ENCODE results near the gene BCL2.

The BCL2 gene

DNA sequence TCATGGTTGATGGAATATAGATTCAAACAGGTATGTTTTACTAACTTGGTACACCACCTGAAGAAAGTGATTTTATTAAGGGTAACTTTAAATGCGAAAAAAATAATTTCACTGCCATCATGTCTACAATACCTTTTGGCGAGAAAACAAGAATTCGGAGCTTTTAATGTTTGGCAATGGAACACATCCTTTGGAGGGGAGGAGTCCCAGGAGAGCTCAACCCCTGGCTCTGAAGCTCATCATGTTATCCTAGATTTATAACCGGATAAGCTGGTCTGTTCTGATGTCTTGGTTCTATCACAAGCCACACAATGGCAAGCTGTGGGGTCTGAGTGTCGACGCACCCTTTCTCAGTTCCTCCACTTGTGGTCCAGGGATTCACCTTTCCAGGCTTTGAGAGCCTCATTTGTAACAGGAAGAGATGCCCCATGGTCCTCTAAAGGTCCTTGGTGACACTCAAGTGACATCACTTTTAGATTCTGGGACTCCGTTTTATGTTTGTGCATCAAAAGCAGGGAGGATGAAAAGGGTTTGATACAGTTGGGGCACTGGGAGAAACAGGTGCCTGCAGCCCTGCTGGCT lies 172.7 kb downstream of the BCL2 start:
- Mint-ChIP-seq H3K27ac (no peak overlapping the region), H3K36me3 (ENCODE audit: low read depth) (no peaks in the 10 kb centered on the region), H3K9me3 (no peaks in the 10 kb centered on the region), H3K4me3 (no peak overlapping the region), H3K27me3 (ENCODE audit: low read depth, poor library complexity) (peaks cover 3% of the 10 kb centered on the region), H3K4me1 (peaks cover 77% of the 10 kb centered on the region)
- no peak for DNase-seq
- TF ChIP-seq, protein P1, sequence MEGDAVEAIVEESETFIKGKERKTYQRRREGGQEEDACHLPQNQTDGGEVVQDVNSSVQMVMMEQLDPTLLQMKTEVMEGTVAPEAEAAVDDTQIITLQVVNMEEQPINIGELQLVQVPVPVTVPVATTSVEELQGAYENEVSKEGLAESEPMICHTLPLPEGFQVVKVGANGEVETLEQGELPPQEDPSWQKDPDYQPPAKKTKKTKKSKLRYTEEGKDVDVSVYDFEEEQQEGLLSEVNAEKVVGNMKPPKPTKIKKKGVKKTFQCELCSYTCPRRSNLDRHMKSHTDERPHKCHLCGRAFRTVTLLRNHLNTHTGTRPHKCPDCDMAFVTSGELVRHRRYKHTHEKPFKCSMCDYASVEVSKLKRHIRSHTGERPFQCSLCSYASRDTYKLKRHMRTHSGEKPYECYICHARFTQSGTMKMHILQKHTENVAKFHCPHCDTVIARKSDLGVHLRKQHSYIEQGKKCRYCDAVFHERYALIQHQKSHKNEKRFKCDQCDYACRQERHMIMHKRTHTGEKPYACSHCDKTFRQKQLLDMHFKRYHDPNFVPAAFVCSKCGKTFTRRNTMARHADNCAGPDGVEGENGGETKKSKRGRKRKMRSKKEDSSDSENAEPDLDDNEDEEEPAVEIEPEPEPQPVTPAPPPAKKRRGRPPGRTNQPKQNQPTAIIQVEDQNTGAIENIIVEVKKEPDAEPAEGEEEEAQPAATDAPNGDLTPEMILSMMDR (IDR thresholded peaks at IDR 0.05): no peak

DNA sequence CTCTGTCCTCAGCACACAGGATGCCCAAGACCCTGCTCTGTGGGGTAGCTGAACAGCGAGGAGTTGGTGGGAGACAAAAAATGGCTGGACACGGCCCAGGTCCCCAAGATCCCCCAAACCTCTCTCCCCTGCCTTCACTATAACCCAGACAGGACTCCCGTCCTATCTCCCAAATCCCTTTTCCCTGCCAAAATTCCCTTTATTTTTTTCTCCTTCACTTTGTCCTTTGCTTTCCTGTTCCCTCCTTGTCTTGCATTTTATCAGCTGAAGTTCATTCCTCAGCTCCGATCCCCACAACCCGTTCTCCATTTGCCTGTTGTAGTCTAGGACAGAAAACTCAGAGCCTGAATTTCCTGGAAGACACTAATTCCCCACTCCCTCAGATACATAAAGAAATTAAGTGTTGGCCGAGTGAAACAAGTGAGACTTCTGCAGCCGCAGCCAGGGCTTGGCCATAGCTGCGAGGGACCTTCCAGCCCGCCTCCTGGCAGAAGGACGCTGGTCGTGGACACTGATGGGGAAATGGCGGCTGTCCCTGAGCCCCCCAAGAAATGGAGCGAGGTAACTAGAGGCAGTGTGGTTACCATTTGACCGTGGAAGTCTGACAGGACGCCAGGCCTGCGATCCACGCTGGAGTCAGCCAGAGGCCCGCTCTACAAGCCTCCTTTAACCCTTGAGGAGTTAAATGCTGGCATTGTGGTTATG lies 173.6 kb downstream of the BCL2 start:
- TF ChIP-seq, protein P1 (IDR thresholded peaks at IDR 0.05): no peak
- H3K27ac Mint-ChIP-seq: no peak overlapping the region
- no peaks in the 10 kb centered on the region for H3K9me3 Mint-ChIP-seq
- DNase-seq: no peak
- H3K4me1 Mint-ChIP-seq: peaks cover 79% of the 10 kb centered on the region
- H3K27me3 Mint-ChIP-seq (ENCODE audit: low read depth, poor library complexity): peaks cover 3% of the 10 kb centered on the region
- H3K4me3 Mint-ChIP-seq: no peak overlapping the region
- H3K36me3 Mint-ChIP-seq (ENCODE audit: low read depth): peaks cover 3% of the 10 kb centered on the region

DNA sequence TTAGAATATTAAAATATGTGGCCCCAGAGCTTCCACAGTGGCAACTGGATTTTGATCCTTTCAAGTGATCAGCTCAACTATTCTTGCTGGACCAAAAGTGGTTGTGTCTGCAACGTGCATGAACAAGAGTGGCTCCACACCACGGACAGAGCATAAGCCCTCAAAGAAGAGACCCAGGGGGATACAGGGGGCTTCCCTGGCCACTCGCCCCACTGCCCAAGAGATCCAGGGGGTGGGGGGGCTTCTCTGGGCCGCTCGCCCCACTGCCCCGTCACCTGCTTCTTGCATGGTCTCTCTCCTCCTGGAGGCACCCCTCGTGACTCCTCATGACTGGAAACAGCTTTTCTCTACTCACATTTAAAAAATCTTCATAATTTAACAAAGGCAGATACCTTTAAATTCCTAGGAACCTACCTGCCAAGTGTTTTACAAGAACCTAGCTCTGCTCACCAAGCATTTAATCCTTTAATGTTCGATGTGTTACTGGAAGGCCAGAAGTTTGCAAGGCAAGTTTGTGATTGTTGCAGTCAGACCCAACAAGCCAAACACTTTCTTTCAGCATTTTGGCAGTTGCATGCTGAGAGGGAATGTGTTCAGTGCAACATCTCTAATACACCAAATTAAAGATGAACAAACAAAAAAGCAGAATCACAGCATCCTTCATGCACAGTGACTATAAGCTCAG lies 174.3 kb downstream of the BCL2 start:
- H3K4me3 Mint-ChIP-seq: no peak overlapping the region
- TF ChIP-seq, protein P1 (IDR thresholded peaks at IDR 0.05): no peak
- no peaks in the 10 kb centered on the region for H3K9me3 Mint-ChIP-seq
- peaks cover 3% of the 10 kb centered on the region for H3K27me3 Mint-ChIP-seq (ENCODE audit: low read depth, poor library complexity)
- peaks cover 9% of the 10 kb centered on the region for H3K36me3 Mint-ChIP-seq (ENCODE audit: low read depth)
- H3K4me1 Mint-ChIP-seq: peaks cover 79% of the 10 kb centered on the region
- H3K27ac Mint-ChIP-seq: no peak overlapping the region
- no peak for DNase-seq

DNA sequence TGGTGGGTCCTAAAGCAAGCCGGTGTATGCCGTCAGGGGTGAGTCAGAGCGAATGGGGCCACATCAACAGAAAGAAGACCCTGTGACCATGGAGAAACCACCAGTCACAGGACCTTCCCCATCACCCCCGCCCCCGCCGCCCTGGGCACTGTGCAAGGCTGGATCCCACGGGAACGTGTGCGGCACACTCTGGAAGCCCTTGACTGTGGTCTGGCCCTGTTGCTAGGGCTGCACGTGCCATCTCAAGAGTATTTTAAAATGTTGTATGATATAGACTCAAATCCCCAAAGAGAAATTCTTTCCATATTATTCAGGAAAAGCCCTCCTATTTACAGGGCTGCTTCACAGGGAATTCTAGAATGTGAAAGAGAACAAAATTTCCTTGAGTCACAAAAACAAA lies 174.8 kb downstream of the BCL2 start:
- Mint-ChIP-seq H3K4me1 (peaks cover 79% of the 10 kb centered on the region), H3K9me3 (no peaks in the 10 kb centered on the region), H3K27me3 (ENCODE audit: low read depth, poor library complexity) (peaks cover 3% of the 10 kb centered on the region), H3K36me3 (ENCODE audit: low read depth) (peaks cover 11% of the 10 kb centered on the region), H3K27ac (no peak overlapping the region), H3K4me3 (peak overlapping the region; percentile 3)
- DNase-seq: no peak
- TF ChIP-seq, protein P1 (IDR thresholded peaks at IDR 0.05): no peak

DNA sequence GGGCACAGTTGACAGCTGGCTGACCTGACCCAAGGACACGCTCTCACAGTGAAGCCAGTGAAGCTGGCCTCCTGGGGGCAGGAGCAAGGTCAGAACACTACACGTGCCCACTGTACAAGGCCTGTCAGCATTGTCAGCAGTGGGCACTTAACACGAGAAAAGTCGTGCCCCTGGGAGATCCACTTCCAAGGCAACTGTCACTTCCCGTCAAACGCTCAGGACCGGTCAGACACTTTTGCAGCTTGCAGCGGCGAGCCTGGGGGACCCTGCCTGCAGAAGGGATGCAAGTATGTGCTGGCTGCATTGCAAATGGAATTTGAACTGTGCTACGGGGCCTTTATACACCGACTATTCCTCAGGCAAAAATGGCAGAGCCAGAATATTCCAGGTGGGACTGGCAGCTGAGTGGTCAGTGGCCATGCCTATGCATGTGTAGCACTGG lies 176.2 kb downstream of the BCL2 start:
- Mint-ChIP-seq H3K36me3 (ENCODE audit: low read depth) (peaks cover 11% of the 10 kb centered on the region), H3K27me3 (ENCODE audit: low read depth, poor library complexity) (peaks cover 6% of the 10 kb centered on the region), H3K27ac (peak overlapping the region; percentile 55), H3K4me1 (peaks cover 79% of the 10 kb centered on the region), H3K4me3 (no peak overlapping the region), H3K9me3 (no peaks in the 10 kb centered on the region)
- DNase-seq: no peak
- TF ChIP-seq, protein P1 (IDR thresholded peaks at IDR 0.05): no peak

Measured in nephron progenitor cell (in vitro differentiated cells).